IPS-18a (cell line): ENCODE measurements around the gene FXYD5.

ENCODE experiments used
- H3K27ac ChIP-seq: one replicate; pipeline ENCODE4 v1.5.1; 2013; ENCODE audit warnings: low read length
- H3K27me3 ChIP-seq: one replicate; pipeline ENCODE4 v1.6.1; 2013; ENCODE audit warnings: mild to moderate bottlenecking, low read length; ENCODE audit not compliant: control insufficient read depth, insufficient read depth
- H3K36me3 ChIP-seq: one replicate; pipeline ENCODE4 v1.6.1; 2013; ENCODE audit warnings: low read depth, low read length; ENCODE audit not compliant: control insufficient read depth
- H3K4me1 ChIP-seq: one replicate; pipeline ENCODE4 v1.6.1; 2013; ENCODE audit warnings: low read depth, low read length; ENCODE audit not compliant: control insufficient read depth
- H3K4me3 ChIP-seq: one replicate; pipeline ENCODE4 v1.5.1; 2013; ENCODE audit warnings: low read length
- H3K9ac ChIP-seq: one replicate; pipeline ENCODE4 v1.6.1; 2013; ENCODE audit warnings: mild to moderate bottlenecking, low read length, moderate library complexity
- H3K9me3 ChIP-seq: one replicate; pipeline ENCODE4 v1.6.1; 2013; ENCODE audit warnings: low read depth, low read length; ENCODE audit not compliant: control insufficient read depth

Gene FXYD5

GRCh38 chr19:35154525-35155406 is at the start of gene FXYD5:
TSS of gene FXYD5 (plus strand) at chr19:35154735. CDS start at chr19:35155551, 816 bp downstream.
- Histone ChIP-seq H3K9me3 (no peaks in the 10 kb centered on the region), H3K27ac (no peak within 1 kb of the TSS), H3K27me3 (peaks cover 13% of the 10 kb centered on the region), H3K9ac (peak within 1 kb of the TSS; percentile 32), H3K4me3 (peak within 1 kb of the TSS; percentile 64), H3K4me1 (peaks cover 32% of the 10 kb centered on the region), H3K36me3 (peaks cover 25% of the 10 kb centered on the region)

- no peaks in the 10 kb centered on the region for H3K36me3 ChIP-seq
- no peaks in the 10 kb centered on the region for H3K27me3 ChIP-seq
- no peaks in the 10 kb centered on the region for H3K4me1 ChIP-seq
- no peak overlapping the region for H3K4me3 ChIP-seq
- H3K9me3 ChIP-seq, result no peaks in the 10 kb centered on the region
- H3K9ac ChIP-seq, result no peak overlapping the region
- H3K27ac ChIP-seq, result no peak overlapping the region
These were observed 49.5 kb upstream of the FXYD5 start for GRCh38 chr19:35105047-35105410.

- Histone ChIP-seq H3K9ac (no peak overlapping the region), H3K27ac (no peak overlapping the region), H3K9me3 (no peaks in the 10 kb centered on the region), H3K36me3 (no peaks in the 10 kb centered on the region), H3K4me3 (no peak overlapping the region), H3K4me1 (no peaks in the 10 kb centered on the region), H3K27me3 (no peaks in the 10 kb centered on the region)
These were observed 48.9 kb upstream of the FXYD5 start for GRCh38 chr19:35105411-35106290.

GRCh38 chr19:35106291-35106583 is 48.3 kb upstream of the FXYD5 start:
- H3K4me3 ChIP-seq, result no peak overlapping the region
- H3K27me3 ChIP-seq, result no peaks in the 10 kb centered on the region
- H3K9ac ChIP-seq, result no peak overlapping the region
- H3K9me3 ChIP-seq, result no peaks in the 10 kb centered on the region
- H3K27ac ChIP-seq, result no peak overlapping the region
- H3K4me1 ChIP-seq, result no peaks in the 10 kb centered on the region
- no peaks in the 10 kb centered on the region for H3K36me3 ChIP-seq

- no peaks in the 10 kb centered on the region for H3K4me1 ChIP-seq
- H3K9me3 ChIP-seq, result no peaks in the 10 kb centered on the region
- no peaks in the 10 kb centered on the region for H3K27me3 ChIP-seq
- H3K9ac ChIP-seq, result no peak overlapping the region
- no peak overlapping the region for H3K27ac ChIP-seq
- no peaks in the 10 kb centered on the region for H3K36me3 ChIP-seq
- no peak overlapping the region for H3K4me3 ChIP-seq
These were observed 47.5 kb upstream of the FXYD5 start for GRCh38 chr19:35106898-35107541.

- Histone ChIP-seq H3K36me3 (no peaks in the 10 kb centered on the region), H3K9me3 (no peaks in the 10 kb centered on the region), H3K27ac (no peak overlapping the region), H3K4me1 (no peaks in the 10 kb centered on the region), H3K27me3 (no peaks in the 10 kb centered on the region), H3K4me3 (no peak overlapping the region), H3K9ac (no peak overlapping the region)
These were observed 47.0 kb upstream of the FXYD5 start for GRCh38 chr19:35107545-35107944.

GRCh38 chr19:35108730-35109129 is 45.8 kb upstream of the FXYD5 start:
- no peak overlapping the region for H3K9ac ChIP-seq
- H3K9me3 ChIP-seq, result no peaks in the 10 kb centered on the region
- H3K4me1 ChIP-seq, result no peaks in the 10 kb centered on the region
- no peaks in the 10 kb centered on the region for H3K36me3 ChIP-seq
- H3K27ac ChIP-seq, result no peak overlapping the region
- H3K4me3 ChIP-seq, result no peak overlapping the region
- H3K27me3 ChIP-seq, result no peaks in the 10 kb centered on the region

- H3K27ac ChIP-seq, result no peak overlapping the region
- peaks cover 4% of the 10 kb centered on the region for H3K4me1 ChIP-seq
- H3K4me3 ChIP-seq, result no peak overlapping the region
- H3K9me3 ChIP-seq, result no peaks in the 10 kb centered on the region
- H3K27me3 ChIP-seq, result no peaks in the 10 kb centered on the region
- no peaks in the 10 kb centered on the region for H3K36me3 ChIP-seq
- H3K9ac ChIP-seq, result no peak overlapping the region
These were observed 45.0 kb upstream of the FXYD5 start for GRCh38 chr19:35109395-35110112.

- Histone ChIP-seq H3K27me3 (no peaks in the 10 kb centered on the region), H3K36me3 (no peaks in the 10 kb centered on the region), H3K27ac (no peak overlapping the region), H3K4me3 (no peak overlapping the region), H3K9ac (no peak overlapping the region), H3K9me3 (no peaks in the 10 kb centered on the region), H3K4me1 (peaks cover 9% of the 10 kb centered on the region)
These were observed 43.6 kb upstream of the FXYD5 start for GRCh38 chr19:35110974-35111373.

- Histone ChIP-seq H3K36me3 (no peaks in the 10 kb centered on the region), H3K27me3 (no peaks in the 10 kb centered on the region), H3K4me3 (no peak overlapping the region), H3K9me3 (no peaks in the 10 kb centered on the region), H3K4me1 (peaks cover 9% of the 10 kb centered on the region), H3K9ac (no peak overlapping the region), H3K27ac (no peak overlapping the region)
These were observed 41.4 kb upstream of the FXYD5 start for GRCh38 chr19:35112995-35113688.
